Measurements from ENCODE around the gene FOXJ2.
"Not testable (repeated sequence)": the region's sequence is repeated elsewhere in the genome, so short reads cannot be mapped to it uniquely, and the experiment has no call there.

FOXJ2 gene

DNA sequence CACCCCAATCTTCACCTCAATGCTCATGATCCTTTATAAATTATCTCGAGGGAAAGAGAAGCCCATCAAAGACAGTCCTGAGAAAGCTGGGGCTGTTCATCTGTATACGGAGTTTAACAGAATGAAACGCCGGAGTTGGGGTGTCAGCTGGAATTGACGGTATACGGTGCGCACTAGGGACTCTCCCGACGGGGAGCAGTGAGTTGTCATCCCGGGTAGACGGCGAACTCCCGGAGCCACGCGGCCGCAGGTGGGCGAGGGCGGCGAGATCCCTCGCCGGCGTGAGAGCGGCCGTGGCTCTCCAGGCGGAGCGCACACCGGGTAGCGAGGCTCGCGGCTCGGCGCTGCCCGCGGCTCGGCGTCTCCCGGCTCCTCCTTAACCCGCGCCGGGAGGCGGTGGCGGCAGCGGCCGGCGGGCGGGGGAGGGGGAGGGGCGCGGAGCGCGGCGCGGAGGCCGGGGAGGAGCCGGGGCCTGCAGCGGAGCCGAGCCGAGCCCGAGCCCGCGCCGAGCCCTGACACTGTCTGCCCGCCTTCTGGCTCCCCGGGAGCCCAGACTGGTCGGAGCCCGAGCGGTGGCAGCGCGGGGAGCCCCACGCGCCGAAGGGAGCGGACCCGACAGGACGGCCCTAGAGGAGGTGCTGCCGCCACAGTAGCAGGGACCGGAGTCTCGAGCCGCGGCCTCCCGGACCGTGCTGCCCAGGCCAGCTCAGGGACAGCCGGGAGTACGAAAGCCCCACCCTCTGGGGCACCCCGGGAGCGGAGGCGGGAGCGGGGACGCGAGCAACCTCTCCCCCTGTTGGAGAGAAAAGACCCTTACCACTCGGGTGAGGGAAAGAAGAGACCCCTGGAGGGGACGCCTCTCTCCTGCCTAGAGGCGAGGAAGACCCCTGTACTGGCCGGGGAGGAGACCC, at the start of gene FOXJ2:
FOXJ2 (plus strand) TSS at position 475 of the 911 bp plus-strand sequence. CDS start 7,117 bp downstream, outside the sequence.
- DNase-seq: peak; percentile 49 to 84 (median 65)

- DNase-seq: not testable (repeated sequence)
Observed at GRCh38 chr12:7983019-7983418, 49.5 kb upstream of the FOXJ2 start.

GRCh38 chr12:7983460-7983859, 49.1 kb upstream of the FOXJ2 start:
- DNase-seq: not testable (repeated sequence)

- no peak for DNase-seq
Observed at GRCh38 chr12:7984900-7985299, 47.6 kb upstream of the FOXJ2 start.

- DNase-seq: no peak
Observed at GRCh38 chr12:7985802-7986418, 46.6 kb upstream of the FOXJ2 start.

GRCh38 chr12:7989827-7990491, 42.6 kb upstream of the FOXJ2 start:
- DNase-seq: peak in 2 of 4 experiments; percentile 14 to 16

GRCh38 chr12:7991535-7991934, 41.0 kb upstream of the FOXJ2 start:
- DNase-seq: no peak

DNA sequence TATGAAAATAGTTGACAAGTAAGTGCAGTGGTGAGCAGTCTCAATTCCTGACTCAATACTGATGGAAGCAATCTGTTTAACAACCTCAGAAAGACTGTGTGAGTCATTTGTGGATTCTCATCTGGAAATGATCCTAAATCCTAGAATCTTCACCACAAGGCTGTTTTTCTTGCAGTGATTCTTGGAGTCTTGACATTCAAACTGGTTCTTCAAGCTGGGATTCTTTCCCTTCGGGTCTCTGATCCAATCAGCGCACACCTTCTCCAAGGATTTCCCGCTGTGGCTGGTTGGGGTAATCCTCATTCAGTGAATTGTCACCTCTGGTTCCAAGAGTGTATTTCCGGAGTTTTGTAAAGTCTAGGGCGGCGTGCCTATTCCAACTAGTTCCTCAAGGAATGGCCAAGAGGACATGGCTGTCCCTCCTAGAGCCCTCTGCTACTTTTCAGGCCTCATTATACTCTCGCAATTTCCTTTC, 37.7 kb upstream of the FOXJ2 start:
- DNase-seq: no peak

- peak; percentile 42 to 63 (median 46) for DNase-seq
Observed at GRCh38 chr12:7995266-7995963, 37.1 kb upstream of the FOXJ2 start.

- not testable (repeated sequence) for DNase-seq
Observed at GRCh38 chr12:8000827-8001226, 31.7 kb upstream of the FOXJ2 start.

GRCh38 chr12:8001496-8001895, 31.0 kb upstream of the FOXJ2 start:
- DNase-seq: not testable (repeated sequence)

GRCh38 chr12:8004897-8005296, 27.6 kb upstream of the FOXJ2 start:
- DNase-seq: not testable (repeated sequence)

DNA sequence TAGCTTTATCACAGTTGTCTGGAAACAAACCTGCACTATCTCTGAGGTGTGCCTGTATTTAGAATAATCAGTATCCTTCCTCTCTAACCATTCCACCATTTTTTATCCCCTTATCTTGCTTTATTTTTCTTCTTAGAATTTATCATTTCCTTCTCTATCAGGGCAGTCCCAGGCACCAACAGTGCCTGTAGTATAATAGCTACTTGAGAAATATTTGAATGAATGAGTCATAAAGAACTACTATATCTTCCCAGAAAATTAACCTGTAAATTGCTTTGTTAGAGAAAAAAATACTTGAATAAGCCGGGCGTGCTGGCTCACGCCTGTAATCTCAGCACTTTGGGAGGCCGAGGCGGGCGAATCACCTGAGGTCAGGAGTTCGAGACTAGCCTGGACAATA, 21.2 kb upstream of the FOXJ2 start:
- DNase-seq: no peak

GRCh38 chr12:8012651-8013309, 19.7 kb upstream of the FOXJ2 start:
- no peak for DNase-seq

DNA sequence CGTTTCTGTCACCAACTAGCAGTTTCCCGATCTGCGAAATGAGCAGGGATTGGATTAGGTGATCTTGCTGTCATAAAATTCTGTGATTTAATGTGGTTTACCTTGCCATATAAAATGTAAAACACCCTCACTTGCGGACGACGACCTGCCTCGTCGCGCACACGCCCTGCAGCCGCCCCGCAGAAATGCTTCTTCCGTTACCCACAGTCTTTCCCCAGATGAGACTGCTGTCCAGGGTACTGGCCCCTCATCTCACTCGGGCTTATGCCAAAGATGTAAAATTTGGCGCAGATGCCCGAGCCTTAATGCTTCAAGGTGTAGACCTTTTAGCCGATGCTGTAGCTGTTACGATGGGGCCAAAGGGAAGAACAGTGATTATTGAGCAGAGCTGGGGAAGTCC, 17.7 kb upstream of the FOXJ2 start:
- DNase-seq: no peak

GRCh38 chr12:8018213-8018612, 14.3 kb upstream of the FOXJ2 start:
- not testable (repeated sequence) for DNase-seq

DNA sequence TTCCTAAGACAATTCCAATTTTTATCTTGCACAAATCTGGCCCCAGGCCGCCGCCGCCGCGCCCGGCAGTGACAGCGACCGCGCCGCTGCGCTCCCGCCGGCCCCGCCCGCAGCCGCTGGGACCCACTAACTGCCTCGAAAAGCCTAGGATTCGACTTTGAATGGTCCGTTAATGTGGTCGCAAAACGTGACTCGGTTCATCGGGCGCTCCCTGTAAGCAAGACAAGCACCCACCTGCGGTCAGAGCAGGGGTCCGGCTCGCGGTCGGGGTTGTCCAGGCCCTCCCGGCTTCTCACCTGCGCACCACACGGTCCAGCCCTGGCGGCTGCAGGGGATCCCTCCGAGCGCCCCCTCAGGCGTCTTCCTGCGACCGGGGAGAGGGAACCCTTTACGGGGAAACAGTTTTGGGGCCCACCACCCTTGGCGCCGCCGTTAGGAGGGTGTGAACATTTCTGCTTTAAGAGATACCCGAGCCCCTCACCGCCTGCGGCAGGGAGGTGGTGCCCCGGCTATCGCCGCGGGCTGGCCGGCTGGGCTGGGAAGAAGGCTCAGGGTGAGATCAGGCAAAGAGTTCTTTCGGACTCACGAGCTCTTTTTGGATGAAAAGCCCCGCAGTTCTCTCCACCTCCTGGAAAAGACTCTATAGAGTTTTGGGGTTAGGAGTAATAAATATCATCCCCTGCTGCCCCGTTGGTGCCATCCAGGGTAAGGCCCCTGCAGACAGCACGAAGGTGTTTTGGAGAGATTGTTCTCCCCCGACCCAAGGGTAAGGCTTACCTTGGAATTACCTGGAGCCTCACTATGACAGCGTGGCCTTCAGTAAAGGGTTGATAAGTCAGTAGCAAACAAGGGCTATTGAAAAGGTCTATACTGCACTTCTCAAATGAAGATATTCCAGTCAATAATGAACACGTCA, 13.6 kb upstream of the FOXJ2 start:
- DNase-seq: peak in 1 of 4 experiments; percentile 9

- DNase-seq: peak; percentile 70 to 87 (median 80)
Observed at GRCh38 chr12:8026291-8026900, 6.1 kb upstream of the FOXJ2 start.

DNA sequence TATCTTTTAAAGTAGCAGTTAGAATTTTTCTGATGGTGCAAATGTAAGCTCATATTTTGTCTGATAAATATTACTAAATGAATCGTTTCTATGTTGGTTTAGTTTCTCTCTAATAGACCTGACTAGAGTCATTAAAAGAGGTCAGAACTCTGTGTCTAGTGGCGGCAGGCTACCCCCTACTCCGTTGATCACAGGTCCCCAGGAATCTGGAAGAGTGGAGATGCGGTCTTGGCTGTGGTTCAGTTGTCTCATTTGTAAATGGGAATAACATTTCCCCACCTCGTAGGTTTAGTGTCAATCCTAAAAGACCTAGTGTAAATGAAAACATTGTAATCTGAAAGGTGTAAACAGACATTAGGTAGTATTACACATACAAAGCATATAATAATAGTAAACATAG, 4.7 kb upstream of the FOXJ2 start:
- DNase-seq: no peak

GRCh38 chr12:8028267-8028666, 4.2 kb upstream of the FOXJ2 start:
- no peak for DNase-seq

GRCh38 chr12:8030189-8030588, 2.3 kb upstream of the FOXJ2 start:
- no peak for DNase-seq

Measured in activated naive CD4-positive, alpha-beta T cell (primary cell).